GM04504 (cell line): Measurements from ENCODE around the gene PPP1R3E.
"Not testable (repeated sequence)": the region's sequence is repeated elsewhere in the genome, so short reads cannot be mapped to it uniquely, and the experiment has no call there.

Source experiments
- DNase-seq: peaks from one replicate; pipeline ENCODE4 v3.0.0-alpha.2; 2012; ENCODE audit warnings: low read depth

The PPP1R3E gene

GRCh38 chr14:23297611-23298277 lies 4.9 kb downstream of the PPP1R3E start:
- no peak for DNase-seq

GRCh38 chr14:23297096-23297495 lies 5.6 kb downstream of the PPP1R3E start:
- DNase-seq = no peak

GRCh38 chr14:23296012-23296777 lies 6.5 kb downstream of the PPP1R3E start:
- no peak for DNase-seq

- no peak for DNase-seq
Measured at GRCh38 chr14:23294734-23295561, 7.7 kb downstream of the PPP1R3E start.

GRCh38 chr14:23286902-23287479 lies 15.7 kb downstream of the PPP1R3E start:
- no peak for DNase-seq

- peak; percentile 95 for DNase-seq
Measured at GRCh38 chr14:23286020-23286901, 16.4 kb downstream of the PPP1R3E start, which contains the start of gene HOMEZ. Gene HOMEZ, minus strand, starts transcription at chr14:23286132. Its CDS starts 180 bp downstream, at chr14:23285952.

- DNase-seq = no peak
Measured at GRCh38 chr14:23285530-23286019, 17.1 kb downstream of the PPP1R3E start.

- no peak for DNase-seq
Measured at GRCh38 chr14:23284654-23285529, 17.8 kb downstream of the PPP1R3E start.

- no peak for DNase-seq
Measured at GRCh38 chr14:23281247-23281646, 21.4 kb downstream of the PPP1R3E start.

GRCh38 chr14:23277928-23278327 lies 24.7 kb downstream of the PPP1R3E start:
- DNase-seq = not testable (repeated sequence)

- no peak for DNase-seq
Measured at GRCh38 chr14:23277189-23277588, 25.5 kb downstream of the PPP1R3E start.

- no peak for DNase-seq
Measured at GRCh38 chr14:23275412-23275811, 27.2 kb downstream of the PPP1R3E start.

- DNase-seq = no peak
Measured at GRCh38 chr14:23269193-23269592, 33.5 kb downstream of the PPP1R3E start.

GRCh38 chr14:23260849-23261248 lies 41.8 kb downstream of the PPP1R3E start:
- DNase-seq = not testable (repeated sequence)

- no peak for DNase-seq
Measured at GRCh38 chr14:23259426-23259825, 43.2 kb downstream of the PPP1R3E start.

- DNase-seq = no peak
Measured at GRCh38 chr14:23258256-23258655, 44.4 kb downstream of the PPP1R3E start.

- DNase-seq = no peak
Measured at GRCh38 chr14:23252420-23253333, 50.0 kb downstream of the PPP1R3E start.

GRCh38 chr14:23252006-23252405 lies 50.7 kb downstream of the PPP1R3E start:
- no peak for DNase-seq

- no peak for DNase-seq
Measured at GRCh38 chr14:23249824-23250223, 52.8 kb downstream of the PPP1R3E start.
